SK-N-SH (cell line): Measurements from ENCODE around the gene DOCK3. TPM values are rescaled to one million over a fixed set of nuclear protein-coding genes. Genes with fewer than 3 reads are reported as not detected.

Experiments used
- CTCF ChIA-PET: fragments of 300-600, 350-600 bp; formaldehyde crosslinking; extraction: SDS; loops from one replicate; lab custom pipeline; 2021; lab: Yijun Ruan, JAX
- POLR2A ChIA-PET: fragments of 350-600 bp; sonication (Branson Sonifier 250); formaldehyde crosslinking; extraction: SDS; loops from one replicate; lab custom pipeline; 2020; ENCODE audit warnings: antibody characterized with exemption, inconsistent platforms; lab: Yijun Ruan, JAX
- DNase-seq: peaks from one replicate; pipeline ENCODE4 v3.0.0; 2012
- H2AFZ ChIP-seq: fragments of 200-600 bp; sonication (generic); 2 replicates; pipeline ENCODE4 v1.8.1; 2016; ENCODE audit warnings: antibody characterized with exemption, mild to moderate bottlenecking, low read depth
- H3F3A ChIP-seq: fragments of 200-600 bp; sonication (generic); replicated peaks from 2 replicates; pipeline ENCODE3; 2016; ENCODE audit warnings: antibody characterized with exemption, mild to moderate bottlenecking; ENCODE audit not compliant: insufficient read depth
- H3K27ac ChIP-seq, 2 experiments: fragments of 200-500 bp in 1 of 2; fragments of 200-600 bp in 1 of 2; sonication (Bioruptor generic) in 1 of 2; sonication (generic), shearing (Covaris generic) in 1 of 2; 2 replicates each; pipeline versions ENCODE4 v1.5.1 to v1.6.1; 2014 to 2016; ENCODE audit warnings: low read depth in 2 of 2, inconsistent platforms in 1 of 2, low read length in 1 of 2, mild to moderate bottlenecking in 1 of 2, mixed read lengths in 1 of 2
- H3K27me3 ChIP-seq: fragments of 200-600 bp; sonication (generic), shearing (Covaris generic); 2 replicates; pipeline ENCODE4 v1.6.1; 2016; ENCODE audit warnings: mixed run types; ENCODE audit not compliant: insufficient read depth
- H3K36me3 ChIP-seq, 2 experiments: fragments of 200-500 bp in 1 of 2; fragments of 200-600 bp in 1 of 2; sonication (Bioruptor generic) in 1 of 2; sonication (generic) in 1 of 2; replicated peaks in 1 of 2; 2 replicates each; pipeline versions ENCODE3 to v1.5.1; 2014 to 2016; ENCODE audit warnings: low read length in 1 of 2, mild to moderate bottlenecking in 1 of 2; ENCODE audit not compliant: insufficient read depth in 2 of 2, control insufficient read depth in 1 of 2
- H3K4me1 ChIP-seq, 2 experiments: fragments of 200-500 bp in 1 of 2; fragments of 200-600 bp in 1 of 2; sonication (Bioruptor generic) in 1 of 2; sonication (generic), shearing (Covaris generic) in 1 of 2; 2 replicates each; pipeline versions ENCODE4 v1.5.1 to v1.6.1; 2014 to 2016; ENCODE audit warnings: low read depth in 1 of 2, low read length in 1 of 2, mixed run types in 1 of 2; ENCODE audit not compliant: insufficient read depth in 2 of 2, control insufficient read depth in 1 of 2
- H3K4me2 ChIP-seq: fragments of 200-600 bp; sonication (generic), shearing (Covaris generic); 2 replicates; pipeline ENCODE4 v1.6.1; 2017; ENCODE audit warnings: mixed run types
- H3K4me3 ChIP-seq, 2 experiments: fragments of 200-500 bp in 1 of 2; fragments of 200-600 bp in 1 of 2; sonication (Bioruptor generic) in 1 of 2; sonication (generic), shearing (Covaris generic) in 1 of 2; 2 replicates each; pipeline versions ENCODE4 v1.5.1 to v1.8.1; 2014 to 2016; ENCODE audit warnings: low read depth in 2 of 2, inconsistent platforms in 1 of 2, low read length in 1 of 2, mild to moderate bottlenecking in 1 of 2, mixed read lengths in 1 of 2, moderate library complexity in 1 of 2
- H3K79me2 ChIP-seq: fragments of 200-600 bp; sonication (generic); 2 replicates; pipeline ENCODE4 v1.8.1; 2017; ENCODE audit warnings: mild to moderate bottlenecking; ENCODE audit not compliant: insufficient read depth
- H3K9ac ChIP-seq: fragments of 200-600 bp; sonication (generic); 2 replicates; pipeline ENCODE4 v1.6.1; 2017; ENCODE audit warnings: mixed run types
- H3K9me2 ChIP-seq: fragments of 200-600 bp; sonication (generic); 2 replicates; pipeline ENCODE4 v1.6.1; 2017; ENCODE audit warnings: mixed run types
- H3K9me3 ChIP-seq: fragments of 200-600 bp; sonication (generic); 2 replicates; pipeline ENCODE4 v1.6.1; 2017; ENCODE audit warnings: mixed run types, mild to moderate bottlenecking, moderate library complexity
- H4K20me1 ChIP-seq: fragments of 200-600 bp; sonication (generic); 2 replicates; pipeline ENCODE4 v1.6.1; 2017; ENCODE audit warnings: mild to moderate bottlenecking, mixed run types; ENCODE audit not compliant: insufficient read depth
- CHD2 ChIP-seq: fragments of 150-350 bp; IDR thresholded peaks from 2 replicates; pipeline ENCODE4 v1.6.1; 2018; ENCODE audit warnings: low read length; ENCODE audit not compliant: partially characterized antibody
- ELF1 ChIP-seq: IDR thresholded peaks from 2 replicates; pipeline ENCODE4 v1.4.0; 2012
- FOXM1 ChIP-seq: IDR thresholded peaks from 2 replicates; pipeline ENCODE4 v1.4.0; 2012; ENCODE audit warnings: low read depth, mild to moderate bottlenecking
- GATA2 ChIP-seq: sonication (generic); formaldehyde crosslinking; IDR thresholded peaks from 2 replicates; pipeline ENCODE4 v1.5.0; 2020; ENCODE audit warnings: mild to moderate bottlenecking, missing genetic modification reagents
- MEF2A ChIP-seq: IDR thresholded peaks from 2 replicates; pipeline ENCODE4 v1.4.0; 2012; ENCODE audit warnings: low read depth, borderline replicate concordance
- MXI1 ChIP-seq: IDR thresholded peaks from 2 replicates; pipeline ENCODE4 v1.6.1; 2012; ENCODE audit warnings: mild to moderate bottlenecking, low read depth, low read length, improper control_type of control experiment
- POLR2AphosphoS5 ChIP-seq: IDR thresholded peaks from 2 replicates; pipeline ENCODE4 v1.6.1; 2012; ENCODE audit warnings: low read depth, low read length
- RCOR1 ChIP-seq: fragments of 150-350 bp; IDR thresholded peaks from 2 replicates; pipeline ENCODE4 v1.6.1; 2017; ENCODE audit warnings: antibody characterized with exemption, low read length
- RXRA ChIP-seq: IDR thresholded peaks from 2 replicates; pipeline ENCODE4 v1.4.0; 2012; ENCODE audit warnings: low read depth, mild to moderate bottlenecking, borderline replicate concordance
- SIN3A ChIP-seq: IDR thresholded peaks from 2 replicates; pipeline ENCODE4 v1.6.1; 2012; ENCODE audit warnings: low read depth, mild to moderate bottlenecking, low read length, moderate library complexity, borderline replicate concordance
- SMC3 ChIP-seq: IDR thresholded peaks from 2 replicates; pipeline ENCODE4 v1.6.1; 2012; ENCODE audit warnings: low read depth, low read length, improper control_type of control experiment
- TAF1 ChIP-seq: IDR thresholded peaks from 2 replicates; pipeline ENCODE4 v1.6.1; 2012; ENCODE audit warnings: low read depth, mild to moderate bottlenecking, low read length, moderate library complexity, borderline replicate concordance
- TEAD4 ChIP-seq: IDR thresholded peaks from 2 replicates; pipeline ENCODE4 v1.4.0; 2012; ENCODE audit warnings: mild to moderate bottlenecking, borderline replicate concordance; ENCODE audit not compliant: insufficient read depth
- WGBS: methylation state at CpG from one replicate; pipeline ENCODE4 v1.1.6; 2017; ENCODE audit warnings: low lambda C conversion rate; 5-methylcytosine and 5-hydroxymethylcytosine counted together
- polyA plus RNA-seq, 3 experiments: library from polyadenylated mRNA; depleted of rRNA; stranded (reverse); fragments of >200 nt; gene quantifications; 2 replicates each; pipeline ENCODE4 v1.2.3, GENCODE V29; 2012
- TF ChIP-seq, protein P1 (sequence below): fragments of 200-600 bp; sonication (generic); IDR thresholded peaks from 2 replicates; pipeline ENCODE4 v1.6.1; 2017; ENCODE audit warnings: antibody characterized with exemption, mild to moderate bottlenecking, moderate library complexity
- TF ChIP-seq, protein P2 (sequence below): IDR thresholded peaks from 2 replicates; pipeline ENCODE4 v1.4.0; 2012; ENCODE audit warnings: low read depth
- TF ChIP-seq, protein P3 (sequence below): IDR thresholded peaks from 2 replicates; pipeline ENCODE4 v1.4.0; 2012; ENCODE audit warnings: low read depth, borderline replicate concordance

The DOCK3 gene
- polyA plus RNA-seq, 1 of the 3 experiments (the other 2 are of a cell fraction), result 0.05 TPM

DNA sequence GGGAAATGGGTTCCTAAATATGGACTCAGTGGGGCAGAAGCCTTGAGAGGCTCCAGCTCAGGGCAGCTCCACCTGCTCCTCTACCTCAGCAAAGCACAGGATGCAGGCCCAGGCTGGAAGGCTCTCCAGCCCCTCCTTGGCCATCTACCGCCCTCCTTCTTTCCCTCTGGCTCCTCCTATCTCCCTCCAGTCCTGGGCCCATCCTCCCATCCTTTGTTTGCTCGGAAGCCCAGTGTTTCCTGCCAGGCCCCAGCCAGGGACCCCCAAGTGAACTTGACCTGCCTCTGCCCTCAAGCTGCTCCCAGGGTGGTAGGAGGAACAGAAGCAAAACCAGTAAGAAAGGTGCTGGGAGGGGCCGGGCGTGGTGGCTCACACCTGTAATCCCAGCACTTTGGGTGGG, 37.7 kb upstream of the DOCK3 start:
- H2AFZ ChIP-seq, result no peak overlapping the region
- no peaks in the 10 kb centered on the region for H3K9me2 ChIP-seq
- DNase-seq, result no peak
- WGBS, result 100% methylated on average over 4 of the region's 4 CpGs
- no peaks in the 10 kb centered on the region for H3K9me3 ChIP-seq
- ChIA-PET CTCF (interaction anchor here (2.9 to 14.3 kb wide), 2 partner anchors 16 to 19 kb away, joined by 8 to 162 read pairs; partner anchors contain the start of gene MAPKAPK3), POLR2A (no interaction called here)
- H3K79me2 ChIP-seq, result no peaks in the 10 kb centered on the region
- no peak overlapping the region for H3K27ac ChIP-seq
- H3K36me3 ChIP-seq, result no peaks in the 10 kb centered on the region
- no peak overlapping the region for H3K4me2 ChIP-seq
- H3K4me1 ChIP-seq, result peaks cover 8 to 14% of the 10 kb centered on the region in 2 experiments; a peak in 3 of 4 replicates
- no peak overlapping the region for H3K4me3 ChIP-seq
- H3K9ac ChIP-seq, result no peak overlapping the region
- TF ChIP-seq TAF1 (no peak), RXRA (no peak), MXI1 (no peak), POLR2AphosphoS5 (no peak), TEAD4 (no peak), GATA2 (CRISPR knock-in tag) (no peak), CHD2 (no peak), SMC3 (no peak), ELF1 (no peak), RCOR1 (no peak), SIN3A (no peak), MEF2A (no peak), FOXM1 (no peak)
- TF ChIP-seq, protein P1, sequence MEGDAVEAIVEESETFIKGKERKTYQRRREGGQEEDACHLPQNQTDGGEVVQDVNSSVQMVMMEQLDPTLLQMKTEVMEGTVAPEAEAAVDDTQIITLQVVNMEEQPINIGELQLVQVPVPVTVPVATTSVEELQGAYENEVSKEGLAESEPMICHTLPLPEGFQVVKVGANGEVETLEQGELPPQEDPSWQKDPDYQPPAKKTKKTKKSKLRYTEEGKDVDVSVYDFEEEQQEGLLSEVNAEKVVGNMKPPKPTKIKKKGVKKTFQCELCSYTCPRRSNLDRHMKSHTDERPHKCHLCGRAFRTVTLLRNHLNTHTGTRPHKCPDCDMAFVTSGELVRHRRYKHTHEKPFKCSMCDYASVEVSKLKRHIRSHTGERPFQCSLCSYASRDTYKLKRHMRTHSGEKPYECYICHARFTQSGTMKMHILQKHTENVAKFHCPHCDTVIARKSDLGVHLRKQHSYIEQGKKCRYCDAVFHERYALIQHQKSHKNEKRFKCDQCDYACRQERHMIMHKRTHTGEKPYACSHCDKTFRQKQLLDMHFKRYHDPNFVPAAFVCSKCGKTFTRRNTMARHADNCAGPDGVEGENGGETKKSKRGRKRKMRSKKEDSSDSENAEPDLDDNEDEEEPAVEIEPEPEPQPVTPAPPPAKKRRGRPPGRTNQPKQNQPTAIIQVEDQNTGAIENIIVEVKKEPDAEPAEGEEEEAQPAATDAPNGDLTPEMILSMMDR, result no peak
- TF ChIP-seq, protein P2, sequence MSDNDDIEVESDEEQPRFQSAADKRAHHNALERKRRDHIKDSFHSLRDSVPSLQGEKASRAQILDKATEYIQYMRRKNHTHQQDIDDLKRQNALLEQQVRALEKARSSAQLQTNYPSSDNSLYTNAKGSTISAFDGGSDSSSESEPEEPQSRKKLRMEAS, result no peak
- TF ChIP-seq, protein P3, sequence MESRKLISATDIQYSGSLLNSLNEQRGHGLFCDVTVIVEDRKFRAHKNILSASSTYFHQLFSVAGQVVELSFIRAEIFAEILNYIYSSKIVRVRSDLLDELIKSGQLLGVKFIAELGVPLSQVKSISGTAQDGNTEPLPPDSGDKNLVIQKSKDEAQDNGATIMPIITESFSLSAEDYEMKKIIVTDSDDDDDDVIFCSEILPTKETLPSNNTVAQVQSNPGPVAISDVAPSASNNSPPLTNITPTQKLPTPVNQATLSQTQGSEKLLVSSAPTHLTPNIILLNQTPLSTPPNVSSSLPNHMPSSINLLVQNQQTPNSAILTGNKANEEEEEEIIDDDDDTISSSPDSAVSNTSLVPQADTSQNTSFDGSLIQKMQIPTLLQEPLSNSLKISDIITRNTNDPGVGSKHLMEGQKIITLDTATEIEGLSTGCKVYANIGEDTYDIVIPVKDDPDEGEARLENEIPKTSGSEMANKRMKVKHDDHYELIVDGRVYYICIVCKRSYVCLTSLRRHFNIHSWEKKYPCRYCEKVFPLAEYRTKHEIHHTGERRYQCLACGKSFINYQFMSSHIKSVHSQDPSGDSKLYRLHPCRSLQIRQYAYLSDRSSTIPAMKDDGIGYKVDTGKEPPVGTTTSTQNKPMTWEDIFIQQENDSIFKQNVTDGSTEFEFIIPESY, result no peak
- no peaks in the 10 kb centered on the region for H4K20me1 ChIP-seq
- H3K27me3 ChIP-seq, result no peaks in the 10 kb centered on the region
- H3F3A ChIP-seq, result no peaks in the 10 kb centered on the region
